NCI-H774 (cell line): ENCODE measurements around the gene MICAL3.
"Not testable (repeated sequence)": the region's sequence is repeated elsewhere in the genome, so short reads cannot be mapped to it uniquely, and the experiment has no call there.

Experiments used
- DNase-seq: peaks from one replicate; lab custom pipeline; 2025; lab: John Stamatoyannopoulos, UW

Gene MICAL3

DNA sequence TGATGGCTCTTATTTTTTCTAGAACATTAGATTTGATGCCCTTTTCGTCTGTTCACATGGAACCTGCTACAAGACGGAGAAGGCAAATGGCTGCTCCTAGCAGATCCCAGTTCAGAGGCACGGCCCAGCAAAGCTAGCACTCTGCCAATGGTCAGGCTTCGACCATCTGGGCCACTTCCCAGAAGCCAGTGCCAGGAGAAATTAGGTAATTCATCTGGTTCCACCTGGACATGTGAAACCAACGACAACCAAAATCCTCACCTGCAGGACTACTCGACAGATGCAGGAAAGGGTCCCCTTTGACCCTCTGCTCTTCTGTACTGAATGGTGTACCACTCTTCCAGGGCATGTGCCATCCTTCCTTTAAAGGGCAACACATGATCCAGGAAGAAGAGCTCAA is 25.4 kb downstream of the MICAL3 start:
- no peak for DNase-seq

DNA sequence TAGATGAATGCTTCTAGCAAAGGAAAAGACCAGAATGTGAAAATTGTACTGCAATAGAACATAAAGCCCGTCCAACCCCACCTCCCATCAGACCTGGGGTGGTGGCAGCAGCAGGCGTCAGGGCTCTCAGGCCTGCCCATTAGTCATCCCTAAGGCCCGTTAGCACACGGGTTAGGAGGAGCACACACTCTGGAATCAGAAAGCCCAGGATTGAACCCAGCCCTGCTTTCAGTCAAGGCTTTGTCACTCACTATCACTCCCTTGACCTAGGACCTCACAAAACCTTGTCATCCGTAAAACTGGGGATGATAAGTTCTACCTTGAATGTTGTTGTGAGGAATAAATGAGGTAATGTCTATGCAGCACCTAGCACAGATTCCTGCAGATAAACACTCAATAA is 26.9 kb downstream of the MICAL3 start:
- DNase-seq: no peak

DNA sequence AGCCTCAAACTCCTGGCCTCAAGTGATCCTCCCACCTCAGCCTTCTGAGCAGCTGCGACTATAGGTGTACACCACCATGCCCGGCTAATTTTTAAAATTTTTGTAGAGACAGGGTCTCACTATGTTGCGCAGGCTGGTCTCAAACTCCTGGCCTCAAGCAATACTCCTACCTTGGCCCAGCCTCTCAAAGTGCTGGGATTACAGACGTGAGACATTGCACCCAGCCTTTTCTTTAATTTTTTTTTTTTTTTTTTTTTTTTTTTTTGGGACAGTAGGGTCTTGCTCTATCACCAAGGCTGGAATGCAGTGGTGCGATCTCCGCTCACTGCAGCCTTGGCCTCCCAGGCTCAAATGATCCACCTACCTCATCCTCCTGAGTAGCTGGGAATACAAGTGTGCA is 29.1 kb downstream of the MICAL3 start:
- not testable (repeated sequence) for DNase-seq

DNA sequence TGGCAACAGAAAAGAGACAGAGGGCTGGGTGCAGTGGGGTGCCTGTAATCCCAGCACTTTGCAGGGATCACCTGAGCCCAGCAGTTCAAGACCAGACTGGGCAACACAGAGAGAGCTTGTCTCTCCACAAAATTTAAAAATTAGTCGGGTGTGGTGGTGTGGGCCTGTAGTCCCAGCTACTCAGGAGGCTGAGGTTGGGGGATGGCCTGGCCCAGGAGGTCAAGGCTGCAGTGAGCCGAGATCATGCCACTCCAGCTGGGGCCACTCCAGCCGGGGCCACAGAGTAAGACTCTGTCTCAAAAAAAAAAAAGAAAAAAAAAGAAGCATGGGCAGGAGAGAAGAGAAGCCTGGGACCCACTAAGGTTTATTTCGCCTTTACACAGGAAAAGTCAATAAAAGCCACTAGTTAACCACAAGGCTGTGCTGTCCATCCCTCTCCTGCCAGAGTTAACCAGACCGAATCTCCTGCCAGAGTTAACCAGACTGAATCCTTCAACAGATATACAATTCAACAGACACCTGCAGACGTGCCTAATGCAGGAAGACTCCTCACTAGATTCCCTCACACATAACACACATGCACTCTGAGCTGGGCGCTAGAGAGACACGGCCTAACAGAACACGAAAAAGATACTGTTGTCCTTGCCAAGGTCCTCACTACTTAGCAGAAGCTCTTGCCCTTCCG is 29.8 kb downstream of the MICAL3 start:
- no peak for DNase-seq

DNA sequence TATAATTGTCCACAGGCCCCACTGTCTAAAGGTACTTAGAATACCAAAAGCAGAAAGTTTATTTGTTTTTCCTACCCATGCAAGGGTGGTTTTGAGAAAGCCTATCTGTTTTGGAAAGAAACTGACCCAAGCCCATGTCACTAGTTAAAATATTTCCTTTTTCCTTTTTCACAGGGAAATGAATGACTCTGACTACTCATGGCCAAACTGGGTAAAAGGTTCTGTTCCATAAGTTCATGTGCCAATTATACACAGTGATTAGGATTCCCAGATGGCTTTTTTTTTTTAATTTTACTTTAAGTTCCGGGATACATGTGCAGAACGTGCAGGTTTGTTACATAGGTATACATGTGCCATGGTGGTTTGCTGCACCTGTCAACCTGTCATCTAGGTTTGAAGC is 31.4 kb downstream of the MICAL3 start:
- not testable (repeated sequence) for DNase-seq

DNA sequence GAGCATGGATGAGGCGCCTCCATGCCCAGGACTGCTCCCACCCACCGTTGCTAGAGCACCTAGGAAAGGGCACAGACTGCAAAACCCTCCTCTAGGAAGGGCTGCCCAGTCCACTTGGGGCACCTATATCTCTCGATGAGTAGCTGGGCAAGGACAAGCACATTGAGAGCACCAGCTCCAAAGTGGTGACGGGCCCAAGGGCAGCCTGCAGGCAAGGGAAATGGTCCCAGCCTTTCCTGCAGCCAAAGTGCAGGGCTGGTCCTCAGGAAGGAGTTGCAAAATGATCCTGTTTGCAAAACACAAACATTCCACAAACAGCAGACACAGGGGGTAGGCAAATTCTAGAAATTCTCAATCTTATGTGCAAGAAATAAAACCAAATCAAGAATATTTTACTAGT is 32.4 kb downstream of the MICAL3 start:
- DNase-seq: not testable (repeated sequence)

DNA sequence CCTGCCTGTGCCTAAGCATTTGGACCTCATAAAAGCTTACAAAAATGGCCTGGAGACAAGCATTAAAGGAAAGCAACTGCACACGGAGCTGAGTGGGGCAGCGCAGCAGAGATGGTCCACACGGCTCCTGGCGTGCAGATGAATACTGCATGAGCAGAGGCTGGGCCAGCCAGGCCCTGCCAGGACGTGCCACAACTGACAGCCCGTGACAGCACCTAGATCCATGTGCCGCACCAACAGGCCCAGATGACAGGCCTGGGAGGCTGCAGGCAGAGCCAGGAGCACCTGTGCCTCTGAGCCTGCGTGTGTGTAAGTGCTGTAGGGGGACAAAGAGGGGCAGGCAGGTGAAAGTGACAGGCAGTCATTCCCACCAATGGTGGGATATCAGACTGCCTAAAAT is 33.4 kb downstream of the MICAL3 start:
- no peak for DNase-seq

DNA sequence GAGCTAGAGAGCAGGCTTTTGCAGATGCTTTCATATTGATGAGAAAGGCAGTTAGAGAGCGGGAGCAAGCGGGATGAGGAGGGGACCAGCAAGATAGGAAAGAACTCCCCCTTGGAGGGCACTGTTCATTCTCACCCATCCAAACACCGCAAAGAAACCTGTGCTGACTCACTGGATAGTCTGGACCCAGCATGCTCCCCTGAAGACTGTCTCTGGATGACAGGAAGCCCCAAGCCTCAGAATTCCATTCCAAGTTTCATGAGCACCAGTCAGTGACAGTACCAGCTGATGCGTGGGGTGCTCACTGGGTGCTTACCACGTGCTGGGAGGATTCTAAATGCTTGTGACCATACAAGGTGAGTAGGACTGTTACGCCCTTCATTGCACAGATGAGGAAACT is 34.2 kb downstream of the MICAL3 start:
- DNase-seq: no peak

DNA sequence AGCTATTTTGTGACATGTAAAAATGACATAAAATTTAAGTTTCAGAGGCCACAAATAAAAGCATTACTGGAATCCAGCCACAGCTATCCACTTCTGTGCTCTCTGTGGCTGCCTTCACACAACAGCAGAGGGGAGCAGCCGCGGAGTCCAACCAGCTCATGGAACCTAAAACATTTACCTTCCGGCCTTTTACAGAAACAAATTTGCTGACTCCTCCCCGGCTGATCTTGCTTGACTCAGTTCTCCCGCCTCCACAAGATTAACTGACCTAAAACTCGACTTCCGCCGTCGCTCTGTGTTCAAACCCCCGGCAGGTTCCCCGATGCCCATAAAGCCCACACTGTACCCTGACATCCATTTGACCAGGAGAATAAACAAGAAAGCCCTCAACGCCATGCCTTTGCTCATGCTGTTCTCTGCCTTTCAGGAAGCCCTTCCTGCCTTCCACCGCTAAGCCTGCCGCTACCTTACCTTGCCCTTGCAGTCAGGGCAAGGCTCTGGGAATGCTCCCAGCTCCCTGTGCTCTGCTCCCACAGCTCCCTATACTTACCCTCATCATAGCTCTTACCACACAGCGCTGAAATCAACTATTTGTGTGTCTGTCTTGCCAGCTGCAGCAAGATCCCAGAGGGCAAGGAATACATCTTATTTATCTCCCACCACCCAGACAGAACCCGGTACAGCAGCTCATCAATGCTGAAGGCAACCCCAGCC is 35.4 kb downstream of the MICAL3 start:
- DNase-seq: no peak

DNA sequence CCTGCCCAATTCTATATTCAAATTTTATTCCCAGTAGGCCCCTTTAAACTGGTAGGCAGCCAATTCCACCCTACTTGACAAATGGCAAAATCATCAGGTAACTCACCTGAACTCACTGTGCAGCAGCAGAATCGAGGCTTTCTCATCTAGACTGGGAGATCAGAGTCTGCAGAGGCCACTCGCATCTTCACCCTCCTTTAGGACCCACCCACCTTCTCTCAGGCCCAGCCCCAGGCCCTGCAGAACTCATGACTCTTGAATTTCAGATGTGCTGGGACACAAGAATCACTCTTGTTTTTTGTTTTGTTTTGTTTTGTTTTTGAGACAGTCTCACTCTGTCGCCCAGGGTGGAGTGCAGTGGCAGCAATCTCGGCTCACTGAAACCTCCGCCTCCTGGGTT is 38.8 kb downstream of the MICAL3 start:
- no peak for DNase-seq

DNA sequence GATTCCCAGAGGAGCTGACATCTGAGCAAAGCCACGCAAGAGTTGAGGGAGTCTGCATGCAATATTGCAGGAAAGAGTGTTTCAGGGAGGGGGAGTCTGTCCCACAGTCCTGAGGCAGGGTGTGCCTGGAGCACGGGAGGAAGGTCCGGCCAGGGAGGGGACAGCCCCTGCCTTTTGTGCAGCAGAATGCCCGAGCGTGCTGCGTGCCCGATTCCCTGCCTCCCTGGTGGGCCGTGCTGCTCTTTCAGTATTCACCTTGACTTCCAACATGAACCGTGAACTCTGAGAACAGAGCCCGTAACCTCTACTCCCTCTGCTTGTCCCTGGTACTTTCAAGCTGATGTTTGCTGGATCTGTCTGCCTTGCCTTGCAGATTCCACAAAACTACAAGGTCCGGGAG is 39.3 kb downstream of the MICAL3 start:
- not testable (repeated sequence) for DNase-seq

DNA sequence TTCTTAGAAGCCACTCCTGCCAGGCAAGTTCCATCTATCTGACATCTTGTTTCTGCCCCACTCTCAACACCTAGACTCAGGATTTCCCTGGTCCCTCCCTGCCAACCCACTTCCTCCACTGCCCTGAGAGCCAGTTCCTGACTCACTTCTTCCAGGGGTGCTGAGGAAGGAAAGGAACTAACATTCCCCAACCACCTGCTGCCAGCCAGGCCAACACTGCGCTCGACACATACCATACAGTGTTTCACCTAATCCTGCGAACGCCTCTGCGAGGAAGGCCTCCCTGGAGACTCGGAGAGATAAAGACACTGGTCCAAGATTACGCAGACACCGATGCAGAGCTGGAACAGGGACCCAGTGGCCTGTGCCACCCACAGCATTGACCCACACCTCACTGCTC is 40.2 kb downstream of the MICAL3 start:
- no peak for DNase-seq

DNA sequence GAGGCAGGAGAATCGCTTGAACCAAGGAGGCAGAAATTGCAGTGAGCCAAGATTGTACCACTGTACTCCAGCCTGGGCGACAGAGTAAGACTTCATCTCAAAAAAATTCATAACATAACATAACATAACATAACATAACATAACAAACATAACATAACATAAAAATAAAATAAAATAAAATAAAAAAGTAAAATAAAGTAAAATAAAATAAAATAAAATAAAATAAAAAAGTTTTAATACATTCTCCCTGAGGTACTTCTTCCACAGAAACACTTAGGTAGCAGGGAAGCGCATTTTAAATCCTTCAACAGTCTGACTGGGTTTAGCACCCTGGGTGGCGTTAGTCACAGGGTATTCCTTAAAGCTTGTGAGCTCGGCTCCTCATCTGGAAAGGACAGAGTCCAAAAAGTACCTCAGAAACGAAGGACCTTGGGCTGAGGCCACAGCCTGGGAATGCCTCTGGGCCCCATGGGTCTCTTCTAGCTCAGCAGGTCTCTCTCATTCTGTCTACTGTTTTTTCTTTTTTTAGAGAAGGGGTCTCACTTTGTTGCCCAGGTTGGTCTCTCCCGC is 41.7 kb downstream of the MICAL3 start:
- DNase-seq: no peak

DNA sequence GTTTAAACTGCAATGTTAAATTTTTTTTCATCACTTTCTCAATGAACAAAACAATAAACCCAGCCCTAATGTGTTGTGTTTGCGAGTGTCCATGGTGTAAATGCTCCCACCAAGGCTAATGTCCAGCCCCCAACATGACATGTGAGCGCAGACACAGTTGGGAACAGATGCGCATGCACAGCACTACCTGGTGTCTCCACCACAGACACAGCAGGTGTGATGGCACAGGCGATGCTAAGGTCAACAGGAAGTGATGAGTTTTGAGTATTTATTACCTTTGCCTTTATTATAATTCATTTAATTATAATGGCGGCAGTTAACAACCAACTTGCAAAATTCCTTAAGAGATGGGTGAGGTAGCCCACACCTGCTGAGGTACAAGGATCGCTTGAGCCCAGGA is 42.9 kb downstream of the MICAL3 start:
- no peak for DNase-seq

DNA sequence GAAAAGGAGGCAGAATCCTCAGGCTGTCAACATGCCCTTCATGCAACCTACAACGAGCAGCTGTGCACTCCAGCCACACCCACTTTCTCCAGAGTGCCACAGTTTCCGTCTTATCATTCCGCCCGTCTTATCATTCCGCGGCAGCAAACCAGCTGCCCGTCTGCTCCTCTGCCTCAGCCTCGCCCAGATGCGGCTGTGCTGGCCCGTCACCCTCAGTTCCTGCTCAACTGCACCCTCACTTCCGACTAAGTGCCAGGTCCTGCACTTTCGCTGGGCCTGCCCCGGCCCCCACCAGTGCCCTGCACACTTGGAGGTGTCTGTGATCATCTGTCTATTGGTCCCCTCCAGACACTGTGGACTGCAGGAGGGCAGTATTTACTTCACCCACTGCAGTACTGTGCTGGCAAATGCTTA is 43.7 kb downstream of the MICAL3 start:
- DNase-seq: no peak

DNA sequence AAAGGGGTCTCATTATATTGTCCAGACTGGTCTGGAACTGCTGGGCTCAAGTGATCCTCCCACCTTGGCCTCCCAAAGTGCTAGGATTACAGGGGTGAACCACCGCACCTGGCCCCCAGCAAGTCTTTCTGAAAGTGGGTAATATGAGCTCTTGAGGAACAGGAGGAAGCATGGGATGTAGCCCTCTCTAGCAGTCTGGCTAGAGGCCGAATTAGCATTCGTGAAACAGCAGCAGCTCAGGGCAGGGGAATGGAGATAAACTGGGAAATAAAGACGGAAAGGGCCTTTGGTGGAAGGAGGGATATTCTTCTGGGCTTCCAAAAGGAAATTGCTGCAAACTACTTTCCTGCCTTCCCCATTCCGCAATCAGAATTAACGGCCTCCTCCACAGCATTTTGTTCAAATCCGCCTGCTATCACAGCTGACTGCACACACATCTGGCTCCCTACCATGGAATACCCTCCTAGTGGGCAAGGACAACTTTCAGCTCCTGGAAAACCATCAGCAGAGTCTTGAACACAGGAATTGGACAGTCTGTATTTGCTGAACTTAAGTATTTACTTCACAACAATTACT is 44.3 kb downstream of the MICAL3 start:
- DNase-seq: no peak

DNA sequence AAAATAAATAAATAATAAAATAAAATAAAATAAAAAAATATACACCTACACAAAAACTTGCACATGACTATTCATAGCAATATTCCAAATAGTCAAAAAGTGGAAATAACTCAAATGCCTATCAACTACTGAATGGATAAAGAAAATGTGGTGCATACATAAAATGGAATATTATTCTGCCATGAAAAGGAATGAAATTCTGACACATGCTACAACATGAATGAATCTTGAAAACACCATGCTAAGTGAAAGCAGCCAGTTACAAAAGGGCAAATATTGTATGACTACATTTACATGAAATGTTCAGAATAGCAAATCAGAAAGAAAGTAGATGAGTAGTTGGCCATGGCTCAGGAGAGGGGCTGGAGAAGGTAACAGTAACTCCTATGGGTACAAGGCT is 46.3 kb downstream of the MICAL3 start:
- no peak for DNase-seq

DNA sequence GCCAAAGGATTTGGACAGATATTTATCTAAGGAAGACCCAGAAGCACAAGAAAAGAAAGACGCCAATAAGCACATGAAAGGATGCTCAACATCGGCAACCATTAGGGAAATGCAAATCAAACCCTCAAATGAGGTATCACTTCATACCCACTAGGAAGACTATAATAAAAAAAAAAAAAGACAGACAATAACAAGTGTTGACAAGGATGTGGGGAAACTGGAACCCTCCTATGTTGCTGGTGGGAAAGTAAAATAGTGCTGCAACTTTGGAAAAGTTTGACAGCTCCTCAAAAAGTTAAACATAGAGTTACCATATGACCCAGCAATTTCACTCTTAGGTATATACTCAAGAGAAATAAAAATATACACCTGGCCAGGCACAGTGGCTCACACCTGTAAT is 47.0 kb downstream of the MICAL3 start:
- no peak for DNase-seq

DNA sequence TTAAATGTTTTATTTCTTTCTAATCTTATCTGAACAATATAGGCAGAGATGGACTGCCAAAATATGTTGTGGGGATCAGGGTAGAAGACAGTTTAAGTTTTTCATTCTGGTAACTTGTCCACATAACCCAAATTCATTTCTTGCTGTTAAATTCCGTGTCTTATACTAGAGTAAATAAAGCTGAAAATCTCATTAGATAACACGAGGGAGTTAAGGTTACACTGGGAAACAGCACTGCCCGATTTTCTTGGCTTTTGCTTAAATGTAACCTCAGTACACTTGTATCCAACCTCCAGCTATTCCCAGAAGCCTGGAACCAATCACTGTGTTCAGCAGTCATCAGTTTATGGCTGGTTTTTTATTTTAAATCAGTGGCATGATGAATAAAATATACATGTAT is 48.2 kb downstream of the MICAL3 start:
- no peak for DNase-seq

DNA sequence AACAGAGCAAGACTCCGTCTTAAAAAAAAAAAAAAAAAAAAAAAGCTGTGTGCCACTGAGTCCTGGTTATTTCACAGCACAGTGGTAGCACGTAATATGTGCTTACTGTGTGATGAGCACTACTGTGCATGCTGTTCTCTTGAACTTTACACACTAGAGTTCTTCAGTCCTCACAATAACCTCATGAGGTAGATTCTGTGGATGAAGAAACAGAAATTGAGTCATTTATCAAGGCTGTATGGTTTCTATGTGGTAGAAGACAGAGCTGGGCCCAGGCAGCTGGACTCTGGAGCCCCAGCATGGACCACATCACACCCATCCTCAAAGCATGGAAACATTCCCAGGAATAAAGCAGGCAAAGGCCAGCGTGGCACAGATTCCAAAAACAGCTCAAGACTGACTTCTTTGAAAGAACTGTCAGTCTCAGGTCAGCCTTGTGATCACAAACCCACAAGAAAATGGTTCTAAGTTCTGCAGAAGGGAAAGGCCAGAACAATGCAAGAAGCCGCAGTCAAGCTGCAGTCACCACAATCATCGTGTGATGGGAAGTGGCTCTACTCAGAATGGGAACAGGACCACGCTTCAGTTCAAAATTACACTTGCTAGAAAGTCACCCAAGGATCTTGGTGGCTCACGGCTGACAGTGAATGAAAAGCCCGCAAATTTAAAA is 49.5 kb downstream of the MICAL3 start:
- DNase-seq: no peak

DNA sequence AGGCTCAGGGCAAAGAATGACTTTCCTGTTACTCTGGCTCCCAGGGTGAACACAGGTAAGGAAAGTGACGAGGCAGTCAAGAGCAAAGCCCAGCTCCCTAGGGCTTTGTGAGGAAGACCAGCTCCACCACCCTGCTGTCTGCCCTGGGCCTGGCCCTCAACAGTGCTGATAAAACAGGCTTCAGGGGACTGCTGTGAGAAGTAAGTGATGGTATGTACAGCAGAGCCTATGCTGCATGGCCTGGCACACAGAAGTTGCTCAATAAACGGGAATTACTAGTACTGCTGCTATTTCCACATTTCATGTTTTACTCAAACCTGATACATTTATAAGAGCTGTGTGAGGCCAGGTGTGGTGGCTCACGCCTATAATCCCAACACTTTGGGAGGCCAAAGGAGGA is 50.3 kb downstream of the MICAL3 start:
- no peak for DNase-seq

DNA sequence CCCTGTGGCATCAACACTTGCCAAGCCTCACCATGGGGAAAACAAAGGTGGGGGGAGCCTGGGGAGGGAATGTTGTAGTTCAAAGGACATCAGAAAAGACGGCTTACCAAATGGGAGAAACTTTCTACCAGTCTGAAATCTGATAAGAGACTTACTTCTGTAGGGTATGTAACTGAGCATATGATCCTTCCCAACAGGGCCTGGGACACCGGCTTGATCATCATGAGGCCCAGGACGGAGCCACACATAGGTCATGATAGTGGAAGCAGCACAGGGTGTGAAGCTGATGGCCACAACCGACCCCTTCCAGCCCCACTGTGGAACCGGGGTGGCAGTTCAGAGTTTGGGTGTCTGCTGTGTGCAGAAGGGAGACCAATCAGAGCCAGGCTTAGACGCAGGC is 51.1 kb downstream of the MICAL3 start:
- DNase-seq: no peak
